NK-92 (cell line): ENCODE measurements around the gene VEZT.
"Not testable (repeated sequence)": the region's sequence is repeated elsewhere in the genome, so short reads cannot be mapped to it uniquely, and the experiment has no call there.

Source experiments
- DNase-seq: peaks from one replicate; lab custom pipeline; 2025; ENCODE audit not compliant: unreplicated experiment; lab: John Stamatoyannopoulos, UW

Gene VEZT

DNA sequence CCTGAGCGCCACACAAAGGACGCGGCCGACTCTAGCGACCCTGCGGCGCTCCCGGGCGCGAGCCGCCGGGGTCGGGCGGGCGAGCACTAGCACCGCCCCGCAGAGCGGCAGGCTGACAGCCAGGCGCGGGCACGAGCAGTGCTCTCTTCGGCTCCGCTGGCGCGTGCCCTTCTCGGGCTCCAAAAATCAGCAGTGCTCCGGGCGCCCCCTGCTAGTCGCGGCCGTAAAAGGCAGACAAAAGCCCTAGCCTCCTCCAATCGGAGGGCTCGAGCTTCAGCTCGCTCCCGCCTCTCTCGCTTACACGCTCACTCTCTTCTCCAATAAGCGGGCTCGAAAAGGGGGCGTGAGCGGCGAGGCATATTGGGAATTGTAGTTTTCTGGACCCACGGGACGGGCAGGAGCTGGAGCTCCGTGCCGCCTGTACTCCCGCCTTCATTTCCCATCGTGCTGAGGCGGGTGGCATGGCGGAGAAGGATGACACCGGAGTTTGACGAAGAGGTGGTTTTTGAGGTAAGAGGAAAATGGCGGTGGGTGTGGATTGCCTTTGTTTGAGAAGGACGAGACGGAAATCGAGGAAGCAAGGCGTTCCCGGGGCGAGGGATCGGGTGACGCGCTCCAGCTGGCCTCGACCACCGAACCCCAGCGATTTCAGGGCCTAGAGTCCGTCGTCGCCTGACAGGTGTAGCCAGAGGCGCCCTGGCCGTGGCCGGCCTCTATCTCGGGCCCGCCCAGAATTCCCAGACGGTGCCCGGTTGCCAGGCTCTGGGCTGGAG lies at the start of gene VEZT, which contains the start of gene FGD6:
Gene VEZT, plus strand, starts transcription at position 431 of the 773 bp plus-strand sequence. Its CDS starts 44 bp downstream, at position 475.
Gene FGD6, minus strand, starts transcription at position 91 of the 773 bp plus-strand sequence. CDS start 227 bp downstream, outside the sequence.
- peak; percentile 93 for DNase-seq

- no peak for DNase-seq
Observed at GRCh38 chr12:95168746-95169145, 48.9 kb upstream of the VEZT start.

- DNase-seq = no peak
Observed at GRCh38 chr12:95169368-95169767, 48.2 kb upstream of the VEZT start.

DNA sequence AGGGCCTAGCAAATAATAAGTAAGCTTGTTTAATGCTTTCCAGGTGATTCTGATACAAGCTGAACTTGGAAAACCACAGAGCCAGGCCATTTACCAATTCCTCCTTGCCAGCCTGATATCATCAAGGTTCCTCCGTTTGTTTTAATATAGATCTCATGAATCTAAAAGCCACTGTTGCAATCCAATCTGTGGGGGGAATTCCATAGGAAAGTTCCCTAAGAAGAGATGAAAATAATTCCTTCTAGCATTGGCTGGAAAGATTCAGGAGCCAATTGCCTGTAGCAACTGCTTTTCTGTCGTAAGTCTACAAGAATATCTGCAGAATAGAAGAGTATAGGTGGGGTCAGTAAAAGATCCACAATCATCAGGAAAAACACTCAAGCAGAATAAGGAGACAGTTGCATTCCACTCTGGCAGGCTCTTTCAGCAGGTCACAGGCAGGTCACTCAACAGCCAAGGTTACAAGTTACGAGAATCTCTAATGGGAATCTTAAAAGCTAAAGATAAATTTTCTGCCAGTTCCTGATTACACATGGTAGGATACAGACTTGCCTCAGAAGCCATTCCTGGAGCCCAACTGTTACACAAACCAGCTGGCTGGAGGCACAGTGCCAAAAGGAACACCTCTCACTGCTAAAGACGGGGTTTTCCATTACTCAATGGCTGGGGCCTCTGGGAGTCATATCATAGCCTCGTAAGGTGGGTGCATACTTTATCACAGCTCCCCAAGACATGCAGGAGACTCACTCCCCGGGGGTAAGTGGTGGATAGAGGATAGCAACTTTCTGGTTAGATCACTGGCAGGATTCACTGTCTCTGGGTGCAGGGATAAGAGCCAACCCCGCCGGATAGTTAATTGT lies 44.0 kb upstream of the VEZT start:
- DNase-seq = no peak

- no peak for DNase-seq
Observed at GRCh38 chr12:95177201-95177768, 40.3 kb upstream of the VEZT start.

DNA sequence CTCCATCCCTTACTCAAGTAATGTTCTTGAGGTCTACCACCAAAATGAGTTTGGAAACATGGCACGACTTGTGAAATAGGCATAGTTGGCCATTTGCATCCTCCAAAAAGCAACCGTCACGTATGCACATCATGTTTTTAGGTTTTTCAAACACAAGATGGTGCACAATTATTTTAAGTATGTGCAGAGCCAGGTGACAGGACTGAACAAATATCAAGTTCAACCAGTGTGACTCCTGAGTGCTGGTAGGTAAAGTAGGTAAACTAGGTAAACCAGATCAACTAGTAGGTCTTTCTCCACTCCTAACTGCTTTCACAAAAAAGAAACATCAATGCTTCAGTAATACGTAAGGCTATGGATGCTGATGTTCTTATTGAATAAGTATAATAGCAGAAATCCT lies 39.5 kb upstream of the VEZT start:
- no peak for DNase-seq

GRCh38 chr12:95179011-95179410 lies 38.6 kb upstream of the VEZT start:
- DNase-seq = no peak

DNA sequence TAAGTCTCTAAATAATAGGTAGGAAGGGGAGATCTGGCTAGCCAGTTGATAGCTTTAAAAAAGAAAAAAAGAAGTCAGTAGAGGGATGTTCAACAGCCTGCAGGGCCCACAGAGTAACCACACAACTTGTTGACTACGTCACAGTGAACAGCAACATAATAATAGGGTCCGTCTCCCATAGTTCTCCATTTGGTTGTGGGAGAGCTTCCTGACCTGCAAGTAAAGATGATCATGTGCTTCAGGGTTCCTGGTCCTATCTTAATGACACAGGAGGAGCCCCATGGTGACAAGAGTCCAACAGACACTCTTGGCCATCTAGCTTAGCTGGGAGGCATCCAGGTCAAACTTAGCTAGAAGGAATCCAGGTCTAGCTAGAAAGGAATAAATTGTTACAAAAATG lies 36.5 kb upstream of the VEZT start:
- no peak for DNase-seq

- DNase-seq = no peak
Observed at GRCh38 chr12:95182868-95183415, 34.7 kb upstream of the VEZT start.

- DNase-seq = no peak
Observed at GRCh38 chr12:95184121-95184520, 33.5 kb upstream of the VEZT start.

DNA sequence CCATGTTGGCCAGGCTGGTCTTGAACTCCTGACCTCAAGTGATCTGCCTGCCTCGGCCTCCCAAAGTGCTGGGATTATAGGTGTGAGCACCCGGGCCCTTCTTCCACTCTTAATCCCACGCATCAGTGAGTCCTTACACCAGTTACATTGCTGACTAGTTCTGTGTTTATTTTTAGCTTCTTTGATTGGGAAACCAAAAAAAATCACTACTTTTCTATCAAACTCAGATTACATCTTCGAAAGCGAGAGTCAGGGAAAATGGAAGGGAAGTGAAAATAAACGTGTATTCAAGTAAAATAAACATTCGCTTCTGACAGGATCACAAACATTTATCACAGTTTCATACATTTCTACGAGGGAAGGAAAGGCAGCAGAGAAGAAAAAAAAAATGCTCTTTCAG lies 32.5 kb upstream of the VEZT start:
- DNase-seq = no peak

DNA sequence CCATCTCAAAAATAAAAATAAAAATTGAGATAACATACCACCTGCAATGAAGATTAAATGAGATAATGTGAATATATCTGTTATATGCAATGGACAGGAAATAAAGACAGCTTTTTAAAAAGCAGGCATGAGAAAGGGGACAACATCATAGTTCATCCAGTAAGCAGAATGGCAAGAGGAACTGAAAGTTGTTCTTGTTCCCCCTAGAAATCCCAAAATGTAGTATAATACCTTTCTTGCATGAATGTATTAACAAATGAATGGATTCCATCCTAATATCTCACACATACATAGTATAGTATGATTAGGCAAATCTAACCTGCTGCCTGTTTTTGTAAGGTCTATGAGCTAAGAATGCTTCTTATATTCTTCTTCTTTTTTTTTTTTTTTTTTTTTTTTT lies 31.8 kb upstream of the VEZT start:
- DNase-seq = no peak

DNA sequence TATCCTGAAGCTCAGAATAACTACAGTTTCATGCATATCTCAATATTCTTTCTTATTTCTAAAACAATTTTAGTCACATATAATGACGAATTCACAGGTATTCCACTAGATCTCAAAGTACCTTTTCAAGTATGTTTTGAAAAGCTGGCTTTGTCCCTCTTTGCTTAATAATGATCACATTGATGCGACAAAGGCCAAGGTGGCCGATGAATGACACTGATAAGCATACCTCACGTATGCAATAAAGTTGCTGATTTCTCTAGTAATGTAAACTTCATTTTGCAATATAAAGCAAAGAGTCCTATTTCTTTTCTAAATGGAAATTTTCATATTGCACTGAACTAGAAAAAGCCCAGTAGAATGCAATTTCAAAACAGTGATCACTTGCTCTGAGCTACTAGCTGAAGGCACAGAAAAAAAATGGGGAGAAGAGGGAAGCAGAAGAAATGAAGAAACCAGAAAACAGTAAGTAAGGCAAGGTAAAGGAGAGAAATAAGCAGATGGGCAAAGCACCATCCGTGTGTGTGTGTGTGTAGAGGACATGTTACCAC lies 29.7 kb upstream of the VEZT start:
- DNase-seq = no peak

DNA sequence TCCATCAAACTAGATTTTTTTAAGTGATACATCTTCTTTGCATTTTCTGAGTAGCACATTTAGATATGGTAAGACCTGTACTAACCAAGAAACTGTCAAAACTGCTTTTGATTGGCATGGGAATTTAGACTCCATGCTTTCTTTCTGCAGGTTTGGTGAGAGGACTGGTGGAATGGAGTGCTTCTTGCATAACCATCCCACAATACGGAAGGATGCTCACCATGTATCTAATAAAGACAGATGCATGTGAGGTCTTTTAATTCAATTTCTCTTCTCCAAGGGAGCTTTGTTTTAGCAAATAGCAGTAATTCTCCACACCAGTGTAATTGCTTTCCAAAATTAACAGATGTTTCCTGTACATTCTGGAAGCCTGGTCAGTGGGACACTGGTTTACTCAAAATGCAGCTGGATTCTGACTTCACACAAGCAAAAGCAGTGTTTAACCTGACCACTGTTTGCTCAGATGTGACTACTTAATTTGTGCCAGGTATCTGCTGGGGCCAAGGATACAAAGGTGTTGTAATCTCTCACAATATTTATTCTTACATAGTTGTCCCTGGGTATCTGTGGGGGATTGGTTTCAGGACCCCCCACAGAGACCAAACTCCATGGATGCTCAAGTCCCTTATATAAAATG lies 26.4 kb upstream of the VEZT start:
- no peak for DNase-seq

- DNase-seq = no peak
Observed at GRCh38 chr12:95192271-95192670, 25.3 kb upstream of the VEZT start.

DNA sequence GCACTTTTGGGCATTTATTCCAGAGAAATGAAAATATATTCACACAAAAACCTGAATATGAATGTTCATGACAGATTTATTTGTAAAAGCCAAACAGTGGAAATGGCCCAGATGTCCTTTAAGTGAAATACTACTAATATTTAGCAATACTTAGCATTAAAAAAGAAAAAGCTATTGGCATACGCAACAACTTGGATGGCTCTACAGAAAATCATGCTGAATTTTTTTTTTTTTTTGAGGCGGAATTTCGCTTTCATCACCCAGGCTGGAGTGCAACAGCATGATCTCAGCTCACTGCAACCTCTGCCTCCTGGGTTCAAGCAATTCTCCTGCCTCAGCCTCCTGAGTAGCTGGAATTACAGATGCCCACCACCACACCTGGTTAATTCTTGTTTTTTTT lies 24.5 kb upstream of the VEZT start:
- no peak for DNase-seq

- DNase-seq = no peak
Observed at GRCh38 chr12:95195122-95195521, 22.5 kb upstream of the VEZT start.

DNA sequence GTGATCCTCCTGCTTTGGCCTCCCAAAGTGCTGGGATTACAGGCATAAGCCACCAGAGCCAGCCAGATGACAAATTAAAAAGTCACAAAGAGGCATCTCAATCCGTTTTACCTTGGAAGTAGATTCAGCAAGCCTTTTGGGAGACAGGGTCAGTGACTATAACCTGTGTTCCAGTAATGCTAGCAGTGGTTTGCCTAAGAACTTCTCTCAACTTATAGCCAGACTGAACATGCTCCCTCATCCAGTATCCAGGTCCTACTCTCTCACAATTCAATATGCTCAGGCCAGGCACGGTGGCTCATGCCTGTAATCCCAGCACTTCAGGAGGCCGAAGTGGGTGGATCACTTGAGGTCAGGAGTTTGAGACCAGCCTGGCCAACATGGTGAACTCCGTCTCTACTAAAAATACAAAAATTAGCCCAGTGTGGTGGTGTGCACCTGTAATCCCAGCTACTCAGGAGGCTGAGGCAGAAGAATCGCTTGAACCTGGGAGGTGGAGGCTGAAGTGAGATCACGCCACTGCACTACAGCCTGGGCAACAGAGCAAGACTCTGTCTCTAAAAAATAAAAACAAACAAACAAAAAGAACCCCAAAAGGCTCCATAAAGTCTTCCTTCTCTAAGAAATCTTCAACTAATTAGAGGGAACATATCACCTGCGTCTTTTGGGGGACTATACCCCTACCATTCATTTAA lies 20.6 kb upstream of the VEZT start:
- DNase-seq = not testable (repeated sequence)

DNA sequence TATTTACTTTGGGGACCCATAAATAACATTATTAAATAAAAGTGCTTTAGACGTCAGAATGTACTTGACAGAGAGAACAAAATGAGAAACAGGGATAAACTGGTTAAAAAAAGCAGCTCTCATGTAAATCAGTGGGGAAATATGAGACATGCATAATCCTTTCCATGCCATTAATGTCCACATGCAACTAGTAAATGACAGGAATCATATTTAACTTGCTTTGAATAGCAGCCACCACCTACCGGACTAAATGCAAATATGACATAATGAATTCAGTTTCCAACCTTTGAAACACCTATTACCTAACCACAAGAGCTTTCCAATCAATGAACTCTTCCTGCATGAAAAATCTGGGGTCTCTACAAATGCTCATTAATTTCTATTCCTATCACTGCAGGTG lies 20.0 kb upstream of the VEZT start:
- DNase-seq = no peak

DNA sequence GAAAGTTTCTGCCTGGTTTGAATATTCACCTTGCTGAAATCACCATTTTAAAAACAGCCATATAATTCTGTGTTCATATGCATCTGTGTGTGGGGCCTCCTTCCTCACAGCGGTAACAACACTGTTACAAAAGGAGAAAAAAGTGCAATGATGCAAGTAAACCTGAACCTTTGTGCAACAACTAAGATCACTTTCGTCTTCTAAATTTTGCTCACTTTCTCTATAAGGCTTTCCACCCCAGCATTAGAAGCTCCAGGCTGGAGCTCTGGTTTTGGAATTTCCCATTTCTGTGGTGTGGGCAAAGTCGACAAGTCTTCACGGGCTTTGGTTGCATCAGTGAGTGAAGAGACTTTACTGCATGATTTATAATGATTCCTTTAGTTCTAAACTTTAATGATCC lies 18.7 kb upstream of the VEZT start:
- no peak for DNase-seq
